Posterior vena cava (tissue), 2 donors: Measurements from ENCODE around the gene FCRL5. TPM values are rescaled to one million over a fixed set of nuclear protein-coding genes. Genes with fewer than 3 reads are reported as not detected.
"Not testable (repeated sequence)": the region's sequence is repeated elsewhere in the genome, so short reads cannot be mapped to it uniquely, and the experiment has no call there.

Experiments
- DNase-seq: peaks from one replicate; pipeline ENCODE4 v3.0.0-alpha.2; 2020; ENCODE audit warnings: low spot score
- intact Hi-C, 2 donors: fragments of 100-400 bp; cut with DNase I; formaldehyde crosslinking; loops; one replicate each; pipeline versions ENCODE4 v1.14.1 to v1.14.2; 2022 to 2023
- total RNA-seq, 2 donors: library from RNA; stranded (reverse); fragmentation: NEBNext Ultra II Directional; extraction: Animal tissue kit (Norgen Biotek cat#: 25700); gene quantifications; one replicate each; pipeline ENCODE4 v1.2.1, GENCODE V29; 2021
- donor health status: DM: yes; HTN: yes; CAD: no.
- donor health status: DM: yes; HTN: yes; CAD: no.

Gene FCRL5
- total RNA-seq, 2 donors from 2014 or later: 0.19 to 0.32 TPM

GRCh38 chr1:157496121-157496526, 56.2 kb downstream of the FCRL5 start:
- intact Hi-C loops: loop anchor here in 1 of 2 donors (10.0 kb wide), 1 partner anchor 321 kb away; no protein-coding TSS in a partner anchor
- DNase-seq: no peak

DNA sequence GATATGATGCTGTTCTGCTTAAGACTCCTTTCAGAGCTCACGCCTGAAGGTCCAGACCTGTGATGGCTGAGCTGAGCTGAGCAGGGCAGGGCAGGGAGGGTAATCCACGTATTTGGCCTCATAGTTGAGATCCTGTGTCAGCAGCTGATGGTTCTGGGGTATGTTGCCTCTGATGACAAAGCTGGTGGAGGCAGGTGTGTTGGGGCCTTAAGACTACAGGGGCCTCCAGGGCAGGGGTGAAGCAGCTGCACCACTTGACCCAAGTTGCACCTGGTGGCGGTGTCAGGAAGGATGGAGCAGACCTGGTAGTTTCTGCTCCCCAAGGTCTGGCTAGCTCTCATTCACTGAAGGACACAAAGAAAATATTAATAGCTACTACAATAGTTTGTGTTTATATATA, 57.0 kb downstream of the FCRL5 start:
- DNase-seq: no peak
- intact Hi-C loops: loop anchor here in 1 of 2 donors (10.0 kb wide), 1 partner anchor 320 kb away; no protein-coding TSS in a partner anchor

DNA sequence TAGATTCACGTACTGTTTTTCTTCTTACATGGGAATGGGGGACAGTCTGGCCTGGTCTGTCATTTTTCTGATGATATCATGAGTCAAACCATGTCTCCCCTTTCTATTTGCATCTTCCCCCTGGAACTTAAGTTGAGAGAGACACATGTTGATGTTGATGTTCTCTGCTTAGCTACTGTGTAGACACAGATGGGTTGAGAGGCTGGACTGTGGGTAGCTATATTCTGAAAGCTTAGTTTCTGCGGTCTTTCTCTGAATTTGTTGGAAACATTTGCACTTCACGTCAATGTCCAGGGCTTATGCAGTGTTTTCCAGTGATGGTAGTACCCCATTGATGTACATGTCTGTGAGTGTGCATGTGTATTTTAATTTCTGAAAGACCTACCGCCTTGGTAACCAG, 58.2 kb downstream of the FCRL5 start:
- intact Hi-C loops: loop anchor here in 1 of 2 donors (10.0 kb wide), 1 partner anchor 319 kb away; no protein-coding TSS in a partner anchor

DNA sequence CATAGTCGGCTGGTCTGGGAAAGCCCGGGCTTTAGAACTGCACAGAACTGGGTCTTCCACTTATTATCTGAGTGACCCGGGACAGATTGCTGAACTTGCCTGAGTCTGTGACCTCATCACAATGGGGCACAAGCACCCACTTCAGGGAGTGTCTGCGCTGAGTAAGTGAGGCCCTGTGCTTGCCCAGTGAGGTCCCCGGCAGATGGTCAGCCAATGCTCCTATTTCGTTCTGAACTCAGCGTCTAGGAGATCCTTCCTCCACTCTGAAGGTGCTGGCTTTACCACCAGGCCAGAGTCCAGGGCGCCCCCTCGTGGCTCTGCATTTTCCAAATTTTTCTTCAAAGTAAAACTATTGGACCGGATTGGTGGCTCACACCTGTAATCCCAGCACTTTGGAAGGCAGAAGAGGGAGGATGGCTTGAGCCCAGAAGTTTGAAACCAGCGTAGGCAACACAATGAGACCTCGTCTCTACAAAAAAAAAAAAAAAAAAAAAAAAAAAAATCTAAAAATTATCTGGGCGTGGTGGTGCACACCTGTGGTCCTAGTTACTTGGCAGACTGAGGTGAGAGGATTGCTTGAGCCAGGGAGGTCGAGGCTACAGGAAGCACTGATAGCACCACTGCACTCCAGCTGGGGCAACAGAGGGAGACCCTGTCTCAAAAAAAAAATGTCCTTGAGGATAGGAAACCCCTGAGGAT, 61.7 kb downstream of the FCRL5 start:
- intact Hi-C loops: loop anchor here in 1 of 2 donors (10.0 kb wide), 1 partner anchor 316 kb away; no protein-coding TSS in a partner anchor
- peak; percentile 89 for DNase-seq

More for the DNA sequence above, 58.2 kb downstream of the FCRL5 start:
- no peak for DNase-seq

DNA sequence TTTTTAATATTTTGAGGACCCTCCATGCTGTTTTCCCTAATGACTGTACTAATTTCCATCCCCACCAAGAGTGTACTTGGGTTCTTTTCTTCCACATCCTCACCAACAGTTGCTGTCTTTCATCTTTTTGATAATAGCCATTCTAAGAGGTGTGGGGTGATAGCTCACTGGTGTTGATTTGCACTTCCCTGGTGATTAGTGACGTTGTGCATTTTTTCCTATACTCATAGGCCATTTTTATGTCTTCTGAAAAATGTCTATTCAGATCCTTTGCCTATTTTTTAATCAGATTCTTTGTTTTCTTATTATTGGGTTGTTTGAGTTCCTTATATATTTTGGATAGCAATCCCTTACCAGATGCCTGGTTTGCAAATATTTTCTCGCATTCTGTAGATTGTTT, 64.2 kb downstream of the FCRL5 start:
- DNase-seq: no peak
- intact Hi-C loops: loop anchor here (5.0 to 10.0 kb wide), 4 partner anchors 111 to 403 kb away; no protein-coding TSS in a partner anchor

DNA sequence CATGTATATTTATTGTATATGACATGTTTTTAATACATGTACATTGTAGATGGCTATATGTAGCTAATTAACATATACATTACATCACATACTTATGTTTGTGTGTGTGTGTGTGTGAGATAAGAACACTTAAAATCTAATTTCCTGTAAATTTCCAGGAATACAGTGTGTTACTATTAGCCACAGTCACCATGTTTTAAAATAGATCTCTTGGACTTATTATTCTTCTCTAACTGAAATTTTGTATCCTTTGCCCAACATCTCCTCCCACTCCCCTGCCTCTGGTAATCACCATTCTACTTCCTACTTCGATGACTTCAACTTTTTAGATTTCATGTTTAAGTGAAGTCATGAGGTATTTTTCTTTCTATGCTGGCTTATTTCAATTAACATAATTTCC, 64.8 kb downstream of the FCRL5 start:
- DNase-seq: no peak
- intact Hi-C loops: loop anchor here (2.0 to 10.0 kb wide), 5 partner anchors 61 to 403 kb away; no protein-coding TSS in a partner anchor

DNA sequence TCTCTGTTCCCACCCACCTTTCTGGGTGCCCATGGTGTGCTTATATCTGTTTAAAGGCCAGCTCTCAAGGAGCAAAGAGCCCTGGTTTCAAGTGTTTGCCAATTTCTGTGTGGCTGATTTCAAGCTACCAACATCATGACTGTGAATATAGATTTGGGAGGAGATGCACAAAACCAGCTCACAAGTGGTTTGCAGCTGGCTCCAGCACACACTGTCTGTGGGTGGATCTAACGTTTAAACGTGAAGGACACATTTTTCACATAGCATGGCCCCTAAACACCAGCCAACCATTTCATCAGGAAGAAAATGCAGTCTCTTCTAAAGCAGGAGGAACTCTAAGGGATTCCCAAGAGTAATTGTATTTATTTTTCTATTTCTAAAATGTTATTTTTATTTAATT, 65.2 kb downstream of the FCRL5 start:
- intact Hi-C loops: loop anchor here (2.0 to 10.0 kb wide), 5 partner anchors 62 to 402 kb away; no protein-coding TSS in a partner anchor

GRCh38 chr1:157486400-157486799, 65.9 kb downstream of the FCRL5 start:
- intact Hi-C loops: loop anchor here (2.0 to 10.0 kb wide), 5 partner anchors 62 to 402 kb away; no protein-coding TSS in a partner anchor
- DNase-seq: not testable (repeated sequence)

More for the DNA sequence above, 65.2 kb downstream of the FCRL5 start:
- DNase-seq: no peak

GRCh38 chr1:157485793-157486192, 66.5 kb downstream of the FCRL5 start:
- intact Hi-C loops: loop anchor here (2.0 to 10.0 kb wide), 5 partner anchors 63 to 401 kb away; no protein-coding TSS in a partner anchor

GRCh38 chr1:157484573-157484972, 67.7 kb downstream of the FCRL5 start:
- no peak for DNase-seq
- intact Hi-C loops: loop anchor here (10.0 kb wide), 3 partner anchors 110 to 400 kb away; no protein-coding TSS in a partner anchor

More at GRCh38 chr1:157485793-157486192, 66.5 kb downstream of the FCRL5 start:
- DNase-seq: no peak

DNA sequence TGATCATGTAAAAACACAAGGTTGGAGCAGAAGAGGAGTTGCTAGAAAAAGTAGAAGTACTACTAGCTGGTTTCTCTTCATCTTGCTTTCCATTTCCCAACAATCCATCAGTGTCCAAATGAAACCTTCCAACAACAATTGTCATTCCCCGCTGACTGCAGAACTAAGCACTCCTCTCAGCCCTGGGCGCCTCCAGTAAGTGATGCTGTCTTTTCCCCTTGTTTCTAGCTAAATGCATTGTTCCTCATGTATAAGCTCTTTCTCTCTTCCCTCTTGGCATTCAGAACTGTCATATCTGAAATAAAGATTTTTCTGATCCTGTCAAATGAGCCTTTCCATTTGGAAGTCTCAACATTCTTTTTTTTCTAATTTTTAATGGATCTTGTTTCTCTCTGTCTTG, 68.7 kb downstream of the FCRL5 start:
- intact Hi-C loops: loop anchor here (10.0 kb wide), 3 partner anchors 109 to 399 kb away; no protein-coding TSS in a partner anchor
- DNase-seq: no peak

GRCh38 chr1:157482717-157483116, 69.6 kb downstream of the FCRL5 start:
- no peak for DNase-seq
- intact Hi-C loops: loop anchor here (10.0 kb wide), 3 partner anchors 108 to 398 kb away; no protein-coding TSS in a partner anchor

DNA sequence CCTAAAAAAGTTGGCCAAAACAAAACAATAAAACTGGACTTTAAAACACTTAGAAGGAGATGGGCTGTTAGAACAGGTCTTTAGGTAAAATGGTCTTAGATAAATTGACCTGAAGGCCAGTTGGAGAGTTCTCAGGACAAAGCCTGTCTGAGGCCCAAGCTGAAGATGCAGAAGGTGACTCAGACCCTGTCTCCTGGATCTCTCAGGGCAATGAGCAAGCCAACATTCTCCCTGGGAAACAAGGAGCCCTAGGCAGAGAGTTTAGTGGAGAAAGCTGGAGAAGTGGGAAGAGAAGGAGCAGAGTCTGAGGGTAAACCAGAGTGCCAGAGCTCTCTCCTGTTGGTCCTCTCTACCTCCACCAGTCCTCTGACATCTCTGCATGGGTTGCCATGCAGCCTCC, 70.1 kb downstream of the FCRL5 start:
- intact Hi-C loops: loop anchor here (10.0 kb wide), 3 partner anchors 107 to 397 kb away; no protein-coding TSS in a partner anchor
- DNase-seq: no peak

DNA sequence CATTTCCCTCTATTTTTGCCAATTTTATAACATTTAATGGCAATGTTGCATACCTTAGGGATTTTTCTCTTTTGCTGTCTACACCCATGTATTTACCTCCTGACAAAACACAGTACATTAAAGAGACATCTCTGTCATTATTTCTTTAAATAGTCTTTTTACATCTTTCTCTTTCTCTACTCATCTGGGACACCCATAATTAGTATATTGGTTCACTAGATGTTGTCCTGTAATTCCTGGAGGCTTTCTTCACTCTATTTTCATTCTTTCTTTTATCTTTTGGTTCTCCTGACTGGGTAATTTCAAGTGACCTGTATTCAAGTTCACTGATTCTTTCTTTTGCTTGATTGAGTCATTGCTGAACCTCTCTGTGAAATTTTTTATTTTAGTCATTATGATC, 74.3 kb downstream of the FCRL5 start:
- DNase-seq: no peak
- intact Hi-C loops: no loop called here

- DNase-seq: no peak
- intact Hi-C loops: no loop called here
Measured at GRCh38 chr1:157477419-157477818, 74.9 kb downstream of the FCRL5 start.

- intact Hi-C loops: no loop called here
- no peak for DNase-seq
Measured at GRCh38 chr1:157472959-157473358, 79.4 kb downstream of the FCRL5 start.

DNA sequence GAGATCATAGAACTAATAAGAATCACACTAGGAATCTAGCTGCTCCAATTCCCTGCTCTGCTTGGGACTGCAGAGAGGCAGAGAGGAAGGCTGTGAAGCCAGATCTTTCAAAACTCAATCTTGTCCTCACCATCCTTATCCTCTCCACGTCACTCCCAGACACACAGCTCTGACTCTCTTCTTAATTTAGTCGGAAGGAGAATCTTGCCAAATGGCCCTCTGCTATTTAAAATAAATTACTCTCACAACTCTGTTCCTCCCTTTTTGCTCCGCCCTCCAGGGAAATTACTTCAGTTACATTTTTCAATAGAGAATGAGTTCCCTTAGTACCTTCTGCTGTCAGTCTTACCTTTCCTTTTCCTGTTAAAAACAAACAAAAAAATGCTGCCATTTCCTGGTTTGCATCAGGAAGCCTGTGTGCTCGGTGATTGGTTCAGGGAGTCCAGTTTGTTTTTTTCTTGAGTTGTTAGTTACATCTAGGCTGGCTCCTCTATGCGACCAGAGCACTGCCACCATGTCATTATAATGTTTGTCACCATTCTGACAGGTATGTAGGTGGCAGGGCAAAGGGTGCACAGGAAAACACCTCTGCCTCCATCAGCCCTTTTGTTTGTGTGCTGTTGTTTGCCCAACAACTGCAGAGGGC, 80.1 kb downstream of the FCRL5 start:
- intact Hi-C loops: no loop called here
- no peak for DNase-seq

DNA sequence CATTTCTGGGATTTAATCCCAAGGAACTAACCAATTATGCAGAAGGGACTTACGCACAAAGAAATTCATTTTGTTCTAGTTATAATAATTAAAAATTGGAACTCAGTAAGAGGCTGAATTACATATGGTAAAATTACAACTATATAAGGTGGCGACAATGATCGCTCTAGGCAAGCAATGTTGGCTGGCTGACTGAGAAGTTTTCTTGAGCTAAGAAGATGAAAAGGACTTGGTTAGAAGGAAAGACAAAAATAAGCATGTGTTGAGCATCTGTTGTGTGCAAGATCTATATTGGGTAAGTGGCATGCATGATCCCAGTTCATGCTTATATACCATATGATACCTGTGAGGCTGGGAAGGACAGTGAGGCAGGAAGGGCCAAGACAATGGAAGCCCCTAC, 80.8 kb downstream of the FCRL5 start:
- no peak for DNase-seq
- intact Hi-C loops: no loop called here

- no peak for DNase-seq
- intact Hi-C loops: no loop called here
Measured at GRCh38 chr1:157469752-157470675, 82.3 kb downstream of the FCRL5 start.
